ENCODE results near the gene TANGO2.
"Not testable (repeated sequence)": the region's sequence is repeated elsewhere in the genome, so short reads cannot be mapped to it uniquely, and the experiment has no call there.

Gene TANGO2

GRCh38 chr22:20066617-20067383, 45.9 kb downstream of the TANGO2 start:
- no peak for DNase-seq

DNA sequence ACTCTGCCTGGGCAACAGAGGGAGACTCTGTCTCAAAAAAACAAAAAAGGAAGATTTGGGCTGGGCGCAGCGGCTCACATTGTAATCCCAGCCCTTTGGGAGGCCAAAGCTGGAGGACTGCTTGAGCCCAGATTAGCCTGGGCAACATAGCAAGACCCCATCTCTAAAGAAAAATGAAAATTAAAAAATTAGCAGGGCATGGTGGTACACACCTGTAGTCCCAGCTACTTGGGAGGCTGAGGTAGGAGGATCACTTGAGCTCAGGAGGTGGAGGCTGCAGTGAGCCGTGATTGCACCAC, 46.4 kb downstream of the TANGO2 start:
- DNase-seq: not testable (repeated sequence)

GRCh38 chr22:20068640-20069039, 47.7 kb downstream of the TANGO2 start:
- DNase-seq: no peak

- no peak for DNase-seq
Observed at GRCh38 chr22:20069331-20070042, 48.6 kb downstream of the TANGO2 start.

DNA sequence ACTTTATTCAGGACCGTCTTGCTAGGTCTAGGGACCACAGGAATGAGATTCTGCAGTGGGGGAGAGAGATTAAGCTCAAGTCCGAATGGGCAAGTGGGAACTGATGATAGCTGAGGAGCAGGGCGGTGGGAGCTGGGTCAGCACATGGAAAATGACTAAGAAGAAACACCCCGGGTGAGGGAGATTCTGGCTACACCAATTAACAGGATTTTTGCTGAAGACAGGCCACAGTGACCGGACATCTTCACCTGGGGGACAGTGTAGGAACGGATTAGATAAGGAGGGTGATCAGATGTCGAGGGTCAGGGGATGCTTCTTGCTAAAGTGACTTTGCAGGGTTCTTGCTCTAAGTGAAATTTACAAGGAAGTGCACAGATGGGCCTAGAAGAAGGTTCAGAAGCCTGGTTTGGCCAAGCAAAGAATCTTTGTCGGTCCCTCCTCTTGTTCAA, 50.6 kb downstream of the TANGO2 start:
- no peak for DNase-seq

DNA sequence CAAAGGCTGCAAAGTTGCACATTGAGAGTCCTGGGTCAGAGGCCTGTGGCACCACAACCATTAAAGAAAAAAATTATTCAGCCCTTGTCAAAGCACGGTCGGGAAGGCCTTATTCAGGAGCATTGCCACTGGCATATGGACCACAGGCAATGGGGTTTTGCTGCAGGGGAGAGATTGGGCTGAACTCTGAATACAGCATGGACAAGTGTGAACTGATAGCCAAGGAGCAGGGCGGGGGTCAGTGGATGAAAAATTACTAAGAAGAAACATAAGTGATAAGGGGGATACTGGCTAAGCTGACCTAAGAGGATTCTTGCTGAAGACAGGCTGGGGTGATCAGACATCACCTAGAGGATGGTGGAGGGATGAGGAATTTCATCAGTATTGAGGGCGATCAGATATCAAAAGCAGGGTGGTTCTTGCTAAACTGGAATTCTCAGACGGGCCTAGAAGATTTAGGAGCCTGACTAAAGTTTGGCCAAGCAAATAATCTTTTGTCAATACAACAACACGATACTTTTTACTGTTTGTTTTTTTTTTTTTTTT, 55.8 kb downstream of the TANGO2 start:
- no peak for DNase-seq

DNA sequence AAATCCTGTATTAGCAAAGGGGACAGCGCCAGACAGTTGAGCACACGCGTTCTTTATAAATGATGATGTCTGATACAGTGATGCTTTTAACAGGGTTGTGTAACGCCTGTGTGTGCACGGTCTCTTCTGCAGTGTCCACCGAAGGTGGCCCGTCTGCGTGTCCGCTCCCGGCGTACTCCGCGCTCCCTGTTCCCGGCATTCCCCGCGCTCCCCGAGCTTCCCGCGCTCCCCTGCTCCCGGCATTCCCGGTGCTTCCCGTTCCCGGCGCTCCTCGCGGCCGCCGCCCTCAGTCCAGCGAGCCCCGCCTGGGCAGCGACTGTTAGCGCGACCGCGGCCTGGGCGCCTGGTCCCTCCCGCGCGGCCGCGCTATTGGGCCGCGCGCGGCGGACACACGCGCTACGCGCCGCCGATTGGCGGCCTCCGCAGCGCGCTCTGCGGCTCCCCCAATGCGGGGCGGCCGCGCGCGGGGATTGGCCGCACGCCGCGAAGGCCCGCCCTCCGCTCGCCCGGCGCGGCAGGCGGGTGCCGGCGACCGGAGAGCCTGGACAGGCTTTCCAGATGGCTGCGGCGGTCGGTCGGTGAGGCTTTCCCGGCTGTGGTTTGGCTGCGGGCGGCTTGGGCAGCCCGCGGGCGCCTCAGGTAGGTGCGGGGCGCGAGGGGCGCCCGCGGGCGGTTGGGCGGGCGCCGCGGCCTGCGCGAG, 59.0 kb downstream of the TANGO2 start, which contains the start of gene DGCR8:
DGCR8 (plus strand) TSS at position 497 of the 700 bp plus-strand sequence. CDS start 5,723 bp downstream, outside the sequence.
- DNase-seq: peak; percentile 86

DNA sequence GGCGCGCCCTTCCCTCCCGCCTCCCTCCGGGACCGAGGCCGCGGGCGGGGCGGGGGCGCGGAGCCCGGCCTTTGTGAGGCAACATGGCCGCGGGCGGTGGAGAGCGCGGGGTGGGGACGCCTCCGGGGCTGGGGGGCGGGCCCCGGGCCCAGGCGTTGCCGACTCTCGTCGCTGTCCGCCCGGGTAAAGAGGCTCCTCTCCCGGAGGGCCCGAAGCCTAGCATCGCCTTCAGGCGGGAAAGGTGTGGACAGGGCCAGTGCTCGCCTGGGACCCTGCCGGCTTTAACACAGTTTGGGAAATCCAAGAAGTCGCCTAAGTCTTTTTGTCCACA, 59.5 kb downstream of the TANGO2 start:
- no peak for DNase-seq

GRCh38 chr22:20080776-20081654, 60.1 kb downstream of the TANGO2 start:
- DNase-seq: no peak

DNA sequence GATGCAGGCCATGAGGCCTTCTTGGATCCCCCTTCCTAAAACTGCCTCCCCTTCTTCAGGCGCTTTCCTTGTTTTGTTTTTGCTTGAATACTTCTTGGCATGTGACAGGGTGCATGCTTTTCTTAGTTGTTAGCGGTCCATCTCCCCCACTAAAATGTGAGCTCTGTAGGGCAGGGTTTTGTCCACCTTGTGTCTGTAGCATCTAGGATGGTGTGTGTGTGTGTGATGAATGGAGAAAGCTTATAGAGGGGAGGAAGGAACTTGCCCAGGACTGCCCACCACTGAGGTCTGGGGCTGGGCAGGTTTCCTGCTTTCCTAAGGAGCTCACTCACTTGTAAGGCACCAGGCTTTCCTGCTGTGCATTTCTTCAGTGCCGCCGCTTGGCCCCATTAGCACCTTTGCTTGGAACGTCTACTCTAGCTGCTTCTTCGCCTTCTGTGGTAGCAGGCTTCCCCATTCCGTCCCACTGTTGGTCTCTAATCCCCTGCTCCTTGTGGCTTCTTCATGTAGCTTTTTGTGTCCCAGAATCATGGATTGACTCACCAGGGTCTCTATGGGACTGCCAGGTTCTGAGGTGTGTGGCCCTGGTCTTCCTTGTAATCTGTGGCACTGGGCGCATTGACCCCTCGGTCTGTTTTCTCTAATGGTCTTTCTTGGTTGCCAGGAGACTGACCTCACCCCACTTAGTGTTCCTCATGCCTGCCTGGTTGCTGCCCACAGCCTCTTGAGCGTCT, 62.4 kb downstream of the TANGO2 start:
- no peak for DNase-seq

- no peak for DNase-seq
Observed at GRCh38 chr22:20083891-20084546, 63.1 kb downstream of the TANGO2 start.

DNA sequence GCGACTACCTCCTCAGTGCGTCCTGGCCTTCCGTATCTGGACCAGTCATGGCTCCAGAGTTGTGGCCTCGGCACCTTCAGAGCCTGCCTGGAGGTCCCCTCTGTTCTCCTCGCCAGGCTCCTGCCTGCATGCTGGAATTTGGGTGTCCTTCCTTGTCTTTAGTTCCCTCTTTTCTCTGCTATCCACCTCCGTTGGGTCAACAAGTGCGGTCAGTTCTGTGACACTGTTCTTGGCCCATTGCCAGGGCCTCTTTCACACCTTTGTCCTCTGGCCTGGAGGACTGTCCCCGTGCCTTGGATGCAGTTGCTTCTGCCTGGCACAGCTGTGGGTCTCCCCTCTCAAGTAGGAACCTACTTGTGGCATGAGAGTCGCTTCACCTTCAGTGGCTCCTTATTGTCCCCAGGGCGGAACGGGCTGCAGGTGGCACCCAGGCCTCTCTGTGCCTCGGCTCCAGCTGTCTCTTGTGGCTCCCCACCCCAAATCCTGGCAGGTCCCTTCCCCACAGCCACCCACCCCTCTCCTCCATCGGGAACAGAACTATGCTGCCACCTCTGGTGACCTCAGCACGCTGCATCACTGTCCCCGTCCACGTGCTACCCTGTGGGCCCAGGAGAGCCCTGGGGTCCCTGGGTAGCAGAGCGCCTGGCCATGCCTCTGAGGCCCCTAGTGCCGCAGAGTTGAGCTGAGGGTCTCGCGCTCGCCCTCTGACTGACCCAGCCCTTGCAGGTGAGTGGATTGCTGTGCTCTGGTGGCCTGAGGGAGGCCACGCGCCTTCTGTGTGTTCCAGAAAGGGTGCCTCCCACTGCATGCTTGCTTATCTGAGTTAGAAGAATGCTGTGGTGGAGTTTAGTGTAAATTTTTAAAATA, 63.9 kb downstream of the TANGO2 start:
- DNase-seq: no peak

DNA sequence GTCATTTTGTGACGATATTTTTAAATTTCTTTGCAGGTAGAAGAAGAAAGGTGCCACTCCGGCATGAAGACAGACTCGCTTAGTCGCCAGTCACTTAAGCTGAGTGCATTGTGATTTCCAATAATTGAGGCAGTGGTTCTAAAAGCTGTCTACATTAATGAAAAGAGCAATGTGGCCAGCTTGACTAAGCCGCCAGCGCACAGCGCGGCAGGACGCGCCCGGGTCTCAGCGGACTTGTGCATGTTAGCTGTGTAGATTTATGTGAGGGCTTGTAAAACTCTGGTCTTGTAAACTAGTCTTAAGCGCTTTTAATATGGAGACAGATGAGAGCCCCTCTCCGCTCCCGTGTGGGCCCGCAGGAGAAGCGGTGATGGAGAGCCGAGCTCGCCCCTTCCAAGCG, 64.7 kb downstream of the TANGO2 start:
- no peak for DNase-seq

- no peak for DNase-seq
Observed at GRCh38 chr22:20086101-20086599, 65.2 kb downstream of the TANGO2 start.

DNA sequence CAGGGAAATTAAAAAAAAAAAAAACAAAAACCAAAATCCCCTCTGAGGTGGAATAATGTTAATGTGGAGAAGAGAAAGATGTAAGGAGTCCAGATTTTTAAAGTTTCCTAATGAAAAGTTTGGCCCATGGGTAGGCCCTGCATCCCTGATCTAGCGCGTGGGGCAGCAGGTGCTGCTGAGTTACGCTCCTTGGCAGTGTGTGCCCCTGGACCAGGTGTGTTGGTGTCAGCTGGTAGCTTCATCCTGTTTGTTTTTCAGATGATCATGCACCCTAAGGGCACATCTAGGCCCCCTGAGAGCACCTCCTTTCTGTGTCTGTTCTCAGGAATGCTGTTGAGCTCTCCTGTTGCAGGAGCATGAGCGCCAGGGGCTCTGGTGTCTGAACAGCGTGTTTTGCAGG, 65.9 kb downstream of the TANGO2 start:
- DNase-seq: no peak

- no peak for DNase-seq
Observed at GRCh38 chr22:20087319-20088262, 66.7 kb downstream of the TANGO2 start.

- DNase-seq: no peak
Observed at GRCh38 chr22:20088263-20088648, 67.3 kb downstream of the TANGO2 start.

DNA sequence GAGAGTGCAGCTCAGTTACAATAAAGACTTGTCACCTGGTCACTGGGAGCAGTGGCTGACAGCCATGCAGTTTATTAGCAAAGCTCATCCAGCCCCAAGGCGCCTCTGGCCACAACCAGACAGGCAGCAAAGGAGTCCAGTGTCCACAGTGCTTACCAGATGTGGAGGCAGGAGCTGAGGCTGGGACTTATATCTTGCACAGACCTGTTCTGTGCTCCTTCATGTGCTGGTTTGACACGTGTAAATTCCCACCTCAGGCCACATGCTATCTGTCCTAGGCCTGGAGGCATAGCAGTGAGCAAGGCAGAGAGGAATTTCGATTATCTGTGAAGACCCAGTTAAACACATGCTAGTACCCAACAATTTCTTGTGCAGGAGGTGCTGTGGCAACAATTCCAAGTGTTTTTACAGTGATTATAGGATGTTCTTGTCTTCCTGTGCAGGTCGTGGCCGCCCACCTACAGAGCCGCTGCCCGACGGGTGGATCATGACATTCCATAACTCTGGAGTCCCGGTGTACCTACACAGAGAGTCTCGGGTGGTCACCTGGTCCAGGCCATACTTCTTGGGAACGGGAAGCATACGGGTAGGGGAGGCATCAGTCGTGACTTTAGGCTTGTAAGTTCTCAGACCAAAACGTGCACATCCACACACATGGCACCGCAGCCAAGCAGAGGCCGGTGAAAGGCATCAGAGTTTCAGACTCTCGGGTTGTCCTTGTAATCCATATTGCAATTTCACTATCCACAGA, 68.5 kb downstream of the TANGO2 start:
- DNase-seq: no peak
